Astrocyte (in vitro differentiated cells and primary cell): ENCODE measurements around the gene PTPRB. TPM values are rescaled to one million over a fixed set of nuclear protein-coding genes. Genes with fewer than 3 reads are reported as not detected.

Experiments used
- DNase-seq: peaks from one replicate; pipeline ENCODE4 v3.0.0-alpha.2; 2010; ENCODE audit warnings: low read depth
- FAIRE-seq: peaks from 2 replicates; lab custom pipeline; 2011; peaks lifted over from hg19 to GRCh38; lab: Jason Lieb, UNC
- H2AFZ ChIP-seq: 2 replicates; pipeline ENCODE4 v1.6.0; 2012; ENCODE audit warnings: low read depth, low read length, inconsistent platforms
- H3K27ac ChIP-seq: 2 replicates; pipeline ENCODE4 v1.5.1; 2011; ENCODE audit warnings: low read depth, low read length, inconsistent platforms
- H3K27me3 ChIP-seq: 2 replicates; pipeline ENCODE4 v1.6.0; 2011; ENCODE audit warnings: low read length, inconsistent platforms; ENCODE audit not compliant: insufficient read depth
- H3K36me3 ChIP-seq: 2 replicates; pipeline ENCODE4 v1.5.1; 2011; ENCODE audit warnings: low read length, inconsistent platforms; ENCODE audit not compliant: insufficient read depth
- H3K4me1 ChIP-seq: 2 replicates; pipeline ENCODE4 v1.5.1; 2011; ENCODE audit warnings: low read length, inconsistent platforms; ENCODE audit not compliant: insufficient read depth
- H3K4me2 ChIP-seq: 2 replicates; pipeline ENCODE4 v1.6.0; 2012; ENCODE audit warnings: low read length, inconsistent platforms
- H3K4me3 ChIP-seq: 2 replicates; pipeline ENCODE4 v1.5.1; 2011; ENCODE audit warnings: low read depth, mild to moderate bottlenecking, low read length, inconsistent platforms; ENCODE audit not compliant: insufficient read depth
- H3K79me2 ChIP-seq: 2 replicates; pipeline ENCODE4 v1.6.0; 2012; ENCODE audit warnings: mild to moderate bottlenecking, low read length, inconsistent platforms; ENCODE audit not compliant: insufficient read depth
- H3K9ac ChIP-seq: 2 replicates; pipeline ENCODE4 v1.6.0; 2012; ENCODE audit warnings: mild to moderate bottlenecking, low read length, inconsistent platforms
- H3K9me3 ChIP-seq: 2 replicates; pipeline ENCODE4 v1.5.1; 2012; ENCODE audit warnings: low read depth, mild to moderate bottlenecking, low read length, inconsistent platforms; ENCODE audit not compliant: insufficient read depth
- H4K20me1 ChIP-seq: 2 replicates; pipeline ENCODE4 v1.6.0; 2012; ENCODE audit warnings: low read length, inconsistent platforms; ENCODE audit not compliant: insufficient read depth
- H3K27ac Mint-ChIP-seq: one replicate; pipeline ENCODE4 v1.8.0; 2021; ENCODE audit warnings: mild to moderate bottlenecking, mixed read lengths; ENCODE audit not compliant: unreplicated experiment
- H3K27me3 Mint-ChIP-seq: one replicate; pipeline ENCODE4 v1.8.0; 2021; ENCODE audit warnings: low read depth, mixed read lengths; ENCODE audit not compliant: unreplicated experiment
- H3K36me3 Mint-ChIP-seq: one replicate; pipeline ENCODE4 v1.8.0; 2021; ENCODE audit warnings: low read depth, mixed read lengths; ENCODE audit not compliant: unreplicated experiment
- H3K4me1 Mint-ChIP-seq: one replicate; pipeline ENCODE4 v1.8.0; 2021; ENCODE audit warnings: low read depth, mixed read lengths; ENCODE audit not compliant: unreplicated experiment
- H3K4me3 Mint-ChIP-seq: one replicate; pipeline ENCODE4 v1.8.0; 2021; ENCODE audit warnings: mild to moderate bottlenecking, moderate library complexity, mixed read lengths; ENCODE audit not compliant: unreplicated experiment
- H3K9me3 Mint-ChIP-seq: one replicate; pipeline ENCODE4 v1.8.0; 2021; ENCODE audit warnings: mild to moderate bottlenecking, mixed read lengths; ENCODE audit not compliant: unreplicated experiment
- CTCF ChIP-seq: IDR thresholded peaks from 2 replicates; pipeline ENCODE4 v1.5.1; 2011; ENCODE audit warnings: low read depth, mild to moderate bottlenecking, inconsistent platforms, low read length, moderate library complexity; ENCODE audit not compliant: insufficient read depth
- EZH2 ChIP-seq: IDR thresholded peaks from 2 replicates; pipeline ENCODE4 v1.6.1; 2012; ENCODE audit warnings: mild to moderate bottlenecking, low read length, inconsistent platforms; ENCODE audit not compliant: insufficient read depth
- total RNA-seq: library from RNA; stranded (reverse); gene quantifications from 2 replicates; pipeline ENCODE4 v1.2.1, GENCODE V29; 2021

Gene PTPRB
- total RNA-seq, 1 donor from 2014 or later: 2.5 TPM

- Mint-ChIP-seq H3K36me3 (peaks cover 4% of the 10 kb centered on the region), H3K4me1 (no peaks in the 10 kb centered on the region), H3K27me3 (no peaks in the 10 kb centered on the region), H3K9me3 (peaks cover 4% of the 10 kb centered on the region), H3K4me3 (no peak overlapping the region), H3K27ac (no peak overlapping the region)
- Histone ChIP-seq H3K27ac (no peak overlapping the region), H3K27me3 (no peaks in the 10 kb centered on the region), H3K36me3 (peaks cover 5% of the 10 kb centered on the region), H3K9me3 (no peaks in the 10 kb centered on the region), H4K20me1 (no peaks in the 10 kb centered on the region), H3K79me2 (no peaks in the 10 kb centered on the region), H3K4me1 (no peaks in the 10 kb centered on the region), H2AFZ (no peak overlapping the region), H3K4me3 (no peak overlapping the region), H3K4me2 (no peak overlapping the region), H3K9ac (no peak overlapping the region)
- FAIRE-seq (no peak), DNase-seq (no peak)
- TF ChIP-seq CTCF (no peak), EZH2 (no peak)
These were observed 102.8 kb downstream of the PTPRB start for GRCh38 chr12:70534466-70534865.

GRCh38 chr12:70529647-70530046 is 107.6 kb downstream of the PTPRB start:
- H3K36me3 Mint-ChIP-seq: peaks cover 4% of the 10 kb centered on the region
- H3K27me3 Mint-ChIP-seq: peaks cover 5% of the 10 kb centered on the region
- no peak for FAIRE-seq

More at GRCh38 chr12:70529647-70530046, 107.6 kb downstream of the PTPRB start:
- DNase-seq: no peak
- Mint-ChIP-seq H3K4me3 (no peak overlapping the region), H3K4me1 (no peaks in the 10 kb centered on the region), H3K9me3 (peaks cover 4% of the 10 kb centered on the region), H3K27ac (no peak overlapping the region)
- no peak overlapping the region for H3K9ac ChIP-seq
- H3K9me3 ChIP-seq: no peaks in the 10 kb centered on the region
- peaks cover 10% of the 10 kb centered on the region for H3K36me3 ChIP-seq
- H4K20me1 ChIP-seq: no peaks in the 10 kb centered on the region
- TF ChIP-seq EZH2: no peak
- no peak for TF ChIP-seq CTCF
- H3K27ac ChIP-seq: no peak overlapping the region
- no peaks in the 10 kb centered on the region for H3K27me3 ChIP-seq
- no peak overlapping the region for H2AFZ ChIP-seq
- H3K4me2 ChIP-seq: no peak overlapping the region
- no peaks in the 10 kb centered on the region for H3K4me1 ChIP-seq
- no peaks in the 10 kb centered on the region for H3K79me2 ChIP-seq
- no peak overlapping the region for H3K4me3 ChIP-seq
